ENCODE data around the gene IQCB1.
"Not testable (repeated sequence)": the region's sequence is repeated elsewhere in the genome, so short reads cannot be mapped to it uniquely, and the experiment has no call there.

IQCB1 gene

DNA sequence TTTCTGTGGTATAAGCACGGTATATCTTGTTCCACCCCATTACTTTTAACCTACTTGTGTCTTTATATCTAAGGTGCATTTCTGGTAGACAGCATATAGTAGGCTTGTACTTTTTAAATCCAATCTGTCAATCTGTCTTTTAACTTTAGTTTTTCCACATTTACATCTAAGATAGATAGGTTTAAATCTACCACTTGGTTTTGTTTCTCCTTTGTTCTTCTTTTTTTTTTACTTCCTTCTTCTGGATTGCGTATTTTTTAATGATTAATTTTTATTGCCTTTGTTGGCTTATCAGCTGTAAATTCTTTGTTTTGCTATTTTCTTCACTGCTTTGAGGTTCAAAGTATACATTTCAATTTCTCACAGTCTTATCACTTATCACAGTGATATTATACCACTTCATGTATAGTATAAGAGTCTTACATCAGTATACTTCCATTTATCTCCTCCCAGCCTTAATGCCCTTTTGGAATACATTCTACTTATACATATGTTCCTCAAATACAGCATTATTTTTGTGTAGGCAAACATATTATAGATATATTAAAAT, 31.0 kb downstream of the IQCB1 start:
- DNase-seq: no peak

DNA sequence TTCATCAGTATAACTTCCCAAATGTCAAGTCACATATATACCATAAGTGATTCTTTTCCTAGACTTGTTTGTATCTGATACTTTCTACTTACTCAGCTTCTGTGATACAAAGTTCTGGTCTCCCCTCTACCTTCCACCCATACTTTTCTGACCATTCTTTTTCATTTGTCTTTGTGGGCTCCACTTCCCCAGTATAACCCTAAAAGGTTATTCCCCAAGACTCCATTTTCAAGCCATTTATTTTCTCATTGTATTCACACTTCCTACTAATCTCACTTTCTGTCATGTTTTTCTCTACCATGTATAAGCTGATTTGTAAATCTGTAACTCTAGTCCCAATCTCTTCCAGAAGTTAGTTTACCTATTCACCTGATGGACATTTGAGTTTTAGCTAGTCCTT, 34.0 kb downstream of the IQCB1 start:
- DNase-seq: no peak

DNA sequence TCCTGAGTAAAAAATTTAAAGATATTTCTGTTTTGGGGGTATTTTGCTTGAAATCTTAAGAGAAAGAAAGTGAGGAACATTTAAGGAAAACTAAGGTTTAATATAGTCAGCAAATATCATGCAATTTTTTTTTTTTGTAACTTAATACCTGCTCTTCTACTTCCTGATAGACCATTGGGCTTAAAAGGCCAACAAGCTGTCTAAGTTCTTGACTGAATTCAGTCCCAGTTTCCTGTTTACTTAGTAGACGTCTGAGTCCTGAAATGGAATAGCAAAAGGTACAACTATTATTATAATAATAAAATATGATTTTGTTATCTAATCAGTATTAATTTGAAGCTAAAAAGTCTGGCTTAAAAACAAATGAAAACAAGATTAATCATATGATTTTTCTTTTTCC, 37.9 kb downstream of the IQCB1 start:
- DNase-seq: no peak

DNA sequence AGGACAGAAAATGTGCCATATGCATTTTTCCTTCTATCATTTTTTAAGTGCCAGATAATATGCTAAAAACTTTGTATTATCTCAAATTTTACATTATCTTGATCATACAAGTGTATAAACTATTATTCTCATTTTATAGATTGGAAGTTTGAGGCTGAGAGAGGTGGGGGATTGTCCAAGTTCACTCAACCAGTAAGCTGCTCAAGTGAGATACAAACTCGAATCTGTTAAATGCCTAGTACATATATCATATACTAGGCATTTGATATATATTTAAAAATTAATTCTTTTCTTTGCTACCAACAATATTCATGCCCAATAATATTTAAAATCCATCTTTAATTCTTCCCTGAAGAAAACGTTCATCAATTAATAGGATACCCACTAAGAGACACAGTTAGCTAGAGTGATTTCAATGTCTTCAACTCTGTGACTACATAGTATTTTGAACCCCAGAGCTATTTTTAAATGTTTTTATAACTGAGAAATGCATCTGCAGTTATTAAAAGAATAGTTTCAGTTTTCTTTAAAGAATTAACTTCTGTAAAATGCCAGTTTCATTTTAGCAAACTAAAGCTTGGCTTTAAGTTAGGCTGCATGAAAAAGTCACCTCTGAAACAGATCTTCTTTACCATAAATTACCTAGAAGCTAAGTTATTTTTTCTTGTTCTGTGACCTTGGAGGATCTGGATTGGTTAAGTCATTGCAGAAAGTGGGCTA, 40.4 kb downstream of the IQCB1 start:
- no peak for DNase-seq

DNA sequence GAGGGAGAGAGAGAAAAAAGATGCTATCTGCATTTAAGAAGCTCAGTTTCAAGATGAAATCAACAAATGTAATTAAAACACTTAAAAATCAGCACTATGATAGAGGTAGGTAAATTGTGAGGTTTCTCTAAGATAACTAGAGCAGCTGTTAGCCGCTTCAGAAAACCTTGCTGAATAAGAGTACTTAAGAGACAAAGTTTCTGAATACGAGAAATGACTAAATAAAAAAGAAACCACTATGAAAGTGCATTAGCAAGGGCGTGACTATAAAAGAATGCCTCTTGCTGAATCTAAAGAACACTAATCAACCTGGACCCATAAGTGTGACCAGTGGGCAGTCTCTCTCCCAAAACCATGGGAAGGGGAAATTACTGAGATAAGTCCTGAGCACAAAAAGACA, 41.8 kb downstream of the IQCB1 start:
- DNase-seq: no peak

DNA sequence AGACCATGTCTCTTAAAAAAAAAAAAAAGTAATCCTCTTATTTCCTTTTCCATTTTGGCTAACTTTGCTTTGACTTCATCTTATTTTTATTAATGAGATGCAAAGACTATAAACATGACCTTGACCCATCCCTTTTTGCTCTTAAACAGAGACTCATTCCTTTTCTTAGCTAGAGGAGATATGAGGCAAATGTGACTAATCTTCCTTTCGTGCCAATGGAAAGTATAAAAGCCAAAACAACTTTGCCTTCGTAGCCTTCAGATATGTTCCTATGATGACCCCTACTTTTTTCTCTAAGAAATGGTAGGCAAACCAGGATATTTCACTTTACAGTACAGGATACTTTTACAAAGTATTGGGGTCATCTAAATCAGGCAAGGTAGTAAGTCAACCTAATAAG, 48.4 kb downstream of the IQCB1 start:
- DNase-seq: no peak

DNA sequence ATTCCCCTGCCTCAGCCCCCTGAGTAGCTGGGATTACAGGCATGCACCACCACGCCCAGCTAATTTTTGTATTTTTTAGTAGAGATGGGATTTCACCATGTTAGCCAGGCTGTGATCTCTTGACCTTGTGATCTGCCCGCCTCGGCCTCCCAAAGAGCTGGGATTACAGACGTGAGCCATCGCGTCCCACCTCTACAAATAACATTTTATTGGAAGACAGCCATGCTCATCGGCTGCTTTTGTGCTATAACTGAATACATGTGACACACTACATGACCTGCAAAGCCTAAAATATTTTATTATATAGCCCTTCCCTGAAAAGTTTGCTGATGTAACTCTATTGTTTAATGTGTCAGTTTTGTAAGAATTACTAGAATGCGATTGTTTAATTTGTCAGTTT, 52.1 kb downstream of the IQCB1 start:
- not testable (repeated sequence) for DNase-seq

DNA sequence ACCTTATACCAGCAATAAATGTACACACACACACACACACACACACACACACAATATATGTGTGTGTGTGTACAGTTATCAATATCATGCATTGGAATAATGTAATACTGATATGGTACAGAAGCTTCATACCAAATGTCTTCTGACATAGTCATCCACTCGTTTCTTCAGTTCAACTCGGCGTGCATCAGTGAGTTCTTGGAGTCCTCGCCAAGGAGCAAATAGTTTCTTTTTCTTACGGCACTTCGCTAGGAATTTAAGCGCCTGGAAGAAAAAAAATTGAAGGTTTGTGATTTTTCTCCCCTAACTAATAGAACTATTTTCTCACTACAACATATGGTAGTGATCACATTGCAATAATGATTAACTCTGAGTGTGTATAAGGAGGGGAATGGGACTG, 53.2 kb downstream of the IQCB1 start:
- DNase-seq: no peak

DNA sequence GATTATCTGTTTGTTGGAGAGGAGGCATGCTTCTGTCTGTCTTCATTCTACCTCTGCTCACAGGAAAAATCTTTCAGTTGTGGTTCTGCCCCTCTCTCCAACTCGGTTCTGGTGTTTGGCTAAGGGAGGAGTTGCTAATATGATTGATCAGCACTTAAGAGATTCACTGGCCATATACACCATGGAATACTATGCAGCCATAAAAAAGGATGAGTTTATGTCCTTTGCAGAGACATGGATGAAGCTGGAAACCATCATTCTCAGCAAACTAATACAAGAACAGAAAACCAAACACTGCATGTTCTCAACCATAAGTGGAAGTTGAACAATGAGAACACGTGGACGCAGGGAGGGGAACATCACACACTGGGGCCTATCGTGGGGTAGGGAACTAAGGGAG, 59.8 kb downstream of the IQCB1 start:
- DNase-seq: not testable (repeated sequence)

DNA sequence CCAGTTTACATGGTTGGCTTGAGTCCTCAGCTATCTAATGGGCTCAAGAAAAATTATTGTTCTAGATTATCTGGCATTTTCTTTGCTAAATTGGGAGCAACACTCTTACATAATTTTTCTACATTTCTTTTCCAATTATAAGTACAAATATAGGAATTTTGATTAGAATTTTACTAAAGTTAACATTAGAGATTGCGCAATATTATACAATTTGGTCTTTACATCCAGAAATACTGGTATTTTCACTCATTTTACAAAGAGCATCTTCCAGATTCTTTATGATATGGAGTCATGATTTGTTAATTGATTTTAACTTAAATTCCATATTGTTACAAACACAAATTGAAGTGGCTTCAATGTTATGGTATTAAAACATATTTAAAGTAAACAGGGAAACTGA, 65.6 kb downstream of the IQCB1 start:
- no peak for DNase-seq

DNA sequence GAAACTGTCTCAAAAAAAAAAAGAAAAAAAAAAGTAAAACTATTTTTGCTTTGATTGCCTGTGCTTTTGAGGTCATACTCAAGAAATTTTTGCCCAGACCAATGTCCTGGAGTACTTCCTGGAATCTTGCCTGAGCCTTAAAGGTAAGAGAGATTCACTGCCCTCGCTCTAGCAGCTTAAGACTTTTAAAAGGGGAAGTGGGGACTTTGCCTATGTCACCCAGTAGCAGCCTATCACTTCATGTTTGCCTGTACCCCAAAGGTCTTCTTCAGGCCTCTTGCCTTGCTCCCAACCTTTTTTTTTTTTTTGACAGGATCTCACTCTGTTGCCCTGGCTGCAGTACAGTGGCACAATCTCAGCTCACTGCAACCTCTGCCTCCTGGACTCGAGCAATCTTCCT, 66.4 kb downstream of the IQCB1 start:
- peak; percentile 35 for DNase-seq

DNA sequence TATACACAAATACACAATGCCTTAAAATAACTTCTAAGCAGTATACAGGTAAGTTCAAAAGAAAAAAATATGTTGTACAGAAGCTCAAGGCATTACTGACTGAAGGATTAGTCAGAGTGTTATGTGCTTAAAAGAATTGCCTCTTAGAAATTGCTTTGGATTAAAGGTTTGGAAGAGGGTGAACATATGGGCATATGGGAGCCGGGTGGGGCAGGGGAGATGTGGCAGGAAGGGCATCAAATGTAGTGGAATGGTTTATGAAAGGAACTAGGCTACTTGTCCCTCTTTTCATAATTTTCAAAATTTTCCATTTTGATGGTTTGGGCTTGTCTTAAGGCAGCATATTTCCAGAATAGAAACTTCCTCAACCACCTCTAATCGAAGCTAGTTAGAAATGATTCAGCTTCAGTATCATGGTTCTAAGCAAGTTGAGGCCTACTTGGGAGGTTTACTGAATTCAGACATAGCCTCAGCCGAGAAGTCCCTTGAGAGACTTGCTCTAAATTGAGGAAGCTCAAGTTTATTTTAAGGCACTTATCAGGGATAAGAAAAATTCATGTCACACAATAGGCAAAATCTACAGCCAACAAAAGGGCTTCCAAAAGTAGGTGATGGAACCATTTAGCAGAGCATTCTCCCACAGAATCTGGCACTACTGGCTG, 75.2 kb downstream of the IQCB1 start:
- DNase-seq: no peak

DNA sequence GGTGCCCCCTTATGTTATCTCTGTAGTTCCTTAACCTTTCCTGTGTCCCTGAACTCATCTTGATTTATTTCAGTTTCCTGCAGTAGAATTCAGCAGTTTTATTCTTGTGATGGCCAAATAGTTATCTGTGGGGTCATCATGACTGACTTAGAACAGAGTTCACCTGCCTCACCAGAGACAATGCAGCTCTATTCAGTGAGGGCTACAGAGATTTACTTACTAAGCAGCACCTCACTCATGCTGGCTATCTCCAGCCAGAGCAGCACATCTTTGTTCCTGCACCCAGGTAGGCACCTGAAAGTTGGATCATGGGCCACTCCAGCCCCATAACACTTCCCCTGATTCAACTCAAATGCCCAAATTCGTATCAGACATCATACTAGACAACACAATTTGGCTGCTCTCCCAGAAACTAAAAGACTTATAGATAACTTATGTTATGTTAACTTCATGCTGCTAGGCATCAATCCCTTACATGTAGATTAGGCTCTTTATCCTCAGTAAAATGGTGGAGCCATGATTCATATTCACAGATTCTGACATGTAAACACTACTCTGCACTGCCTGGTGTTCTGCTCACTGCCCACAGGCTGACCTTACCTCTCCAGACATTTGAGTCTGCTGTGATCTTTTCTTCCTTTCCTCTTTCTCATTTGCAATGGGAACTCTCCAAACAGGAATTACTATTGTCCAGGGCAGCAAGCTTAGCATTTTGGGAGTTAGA, 76.0 kb downstream of the IQCB1 start:
- peak; percentile 21 for DNase-seq

DNA sequence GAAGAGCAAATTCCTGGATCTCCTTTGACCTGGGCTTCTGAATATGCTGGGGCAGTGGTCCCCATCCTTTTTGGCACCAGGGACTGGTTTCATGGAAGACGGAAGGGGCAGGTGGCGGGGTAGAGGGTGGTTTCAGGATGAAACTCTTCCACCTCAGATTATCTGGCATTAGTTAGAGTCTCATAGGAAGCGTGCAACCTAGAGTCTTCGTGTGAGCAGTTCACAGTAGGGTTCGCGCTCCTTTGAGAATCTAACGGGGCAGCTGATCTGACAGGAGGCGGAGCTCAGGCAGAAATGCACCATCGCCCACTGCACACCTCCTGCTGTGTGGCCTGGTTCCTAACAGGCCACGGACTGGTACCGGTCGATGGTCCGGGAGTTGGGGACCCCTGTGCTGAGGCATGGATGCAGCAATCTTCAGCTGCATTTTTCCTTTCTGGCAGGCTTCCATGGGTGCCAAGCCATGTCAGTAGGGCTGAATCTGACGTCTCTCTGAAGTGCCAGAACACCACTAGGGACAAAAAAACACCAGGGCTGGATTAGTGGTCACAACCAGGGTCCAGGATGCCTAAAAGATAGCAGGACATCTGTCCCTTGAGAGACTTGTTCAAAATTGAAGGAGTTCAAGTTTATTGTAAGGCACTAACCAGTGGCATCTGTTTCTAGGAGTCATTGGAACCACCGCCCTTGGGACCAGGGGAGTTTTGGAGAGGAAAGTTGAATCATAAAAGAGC, 76.9 kb downstream of the IQCB1 start:
- no peak for DNase-seq

DNA sequence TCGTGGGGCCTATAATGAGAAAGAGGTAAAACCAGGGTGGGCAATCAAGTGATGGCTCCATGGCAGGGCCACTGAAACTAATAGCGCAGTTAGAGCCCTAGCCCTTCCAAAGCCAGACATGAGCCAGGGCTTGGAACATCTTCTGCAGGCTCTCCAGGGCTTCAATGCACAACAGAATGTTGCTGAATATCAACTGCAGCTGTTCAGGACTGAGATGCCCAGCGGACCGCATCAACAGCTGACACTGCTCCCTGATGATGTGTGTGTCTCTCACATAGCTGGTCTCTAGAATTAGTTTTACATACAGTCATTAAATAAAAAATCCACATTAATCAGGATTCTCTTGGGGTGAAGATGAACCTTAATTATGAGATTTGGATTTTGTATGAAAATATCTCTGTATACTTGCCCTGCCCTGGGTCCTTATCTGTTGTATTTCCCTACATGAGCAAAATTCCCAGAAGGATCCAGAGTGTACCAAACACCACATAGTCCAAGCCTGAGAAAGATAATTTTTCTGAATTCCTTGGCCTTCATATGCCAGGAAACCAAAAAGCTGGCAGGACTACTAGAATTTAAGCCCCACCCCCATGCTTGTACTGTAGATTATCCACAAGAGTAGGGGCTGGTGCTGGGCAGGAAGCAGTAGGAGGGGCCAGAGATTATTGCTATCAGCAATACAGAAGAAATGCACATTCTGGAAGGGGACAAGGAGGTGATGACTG, 77.6 kb downstream of the IQCB1 start:
- DNase-seq: peak; percentile 75

DNA sequence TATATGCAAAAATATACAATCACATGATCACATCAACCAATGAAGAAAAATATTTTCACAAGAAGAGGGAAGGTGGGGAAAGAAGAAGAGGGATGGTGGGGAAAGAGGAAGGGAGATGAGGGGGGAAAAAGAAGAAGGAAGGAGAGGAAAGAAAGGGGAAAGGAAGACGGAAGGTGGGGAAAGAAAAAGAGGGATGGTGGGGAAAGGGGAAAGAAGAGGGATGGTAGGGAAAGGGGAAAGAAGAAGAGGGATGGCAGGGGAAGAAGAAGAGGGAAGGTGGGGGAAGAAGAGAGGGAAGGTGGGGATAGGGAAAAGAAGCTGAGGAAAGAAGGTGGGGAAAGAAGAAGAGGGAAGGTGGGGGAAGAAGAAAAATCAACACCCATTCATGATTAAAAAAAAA, 82.1 kb downstream of the IQCB1 start:
- no peak for DNase-seq

DNA sequence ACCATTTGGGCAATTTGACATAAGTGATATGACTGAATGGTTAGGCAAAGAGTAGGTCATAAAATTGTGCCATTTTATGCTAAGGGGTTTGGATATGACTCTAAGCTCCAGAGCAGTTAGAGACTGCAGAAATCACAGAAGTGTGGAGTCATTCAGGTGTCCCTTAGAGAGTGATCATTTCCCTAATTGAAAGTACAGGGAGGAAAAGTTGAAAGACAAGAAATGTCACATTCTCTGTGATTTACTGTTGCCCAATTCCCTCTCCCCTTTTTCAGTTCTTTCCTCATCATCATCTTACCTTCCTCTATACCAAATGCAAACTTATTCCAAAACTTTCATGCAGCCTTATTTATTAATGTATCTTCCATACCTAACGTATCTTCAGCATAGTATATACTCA, 82.6 kb downstream of the IQCB1 start:
- DNase-seq: no peak

DNA sequence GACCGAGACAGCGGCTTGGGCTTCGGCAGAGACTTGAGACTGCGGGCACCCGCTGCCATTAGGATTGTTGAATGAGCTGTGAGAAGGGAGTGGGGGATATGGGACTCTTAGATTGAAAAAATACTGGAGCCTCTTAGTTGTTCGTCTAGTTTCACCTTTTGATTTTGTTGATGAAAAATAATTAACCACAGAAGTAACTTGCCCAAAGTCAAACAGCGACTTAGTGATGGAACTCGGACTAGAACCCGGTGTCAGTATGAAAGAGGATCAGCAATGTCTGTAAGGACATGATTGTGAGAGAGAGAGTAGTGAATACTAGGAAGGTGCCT, 84.8 kb downstream of the IQCB1 start:
- DNase-seq: no peak

DNA sequence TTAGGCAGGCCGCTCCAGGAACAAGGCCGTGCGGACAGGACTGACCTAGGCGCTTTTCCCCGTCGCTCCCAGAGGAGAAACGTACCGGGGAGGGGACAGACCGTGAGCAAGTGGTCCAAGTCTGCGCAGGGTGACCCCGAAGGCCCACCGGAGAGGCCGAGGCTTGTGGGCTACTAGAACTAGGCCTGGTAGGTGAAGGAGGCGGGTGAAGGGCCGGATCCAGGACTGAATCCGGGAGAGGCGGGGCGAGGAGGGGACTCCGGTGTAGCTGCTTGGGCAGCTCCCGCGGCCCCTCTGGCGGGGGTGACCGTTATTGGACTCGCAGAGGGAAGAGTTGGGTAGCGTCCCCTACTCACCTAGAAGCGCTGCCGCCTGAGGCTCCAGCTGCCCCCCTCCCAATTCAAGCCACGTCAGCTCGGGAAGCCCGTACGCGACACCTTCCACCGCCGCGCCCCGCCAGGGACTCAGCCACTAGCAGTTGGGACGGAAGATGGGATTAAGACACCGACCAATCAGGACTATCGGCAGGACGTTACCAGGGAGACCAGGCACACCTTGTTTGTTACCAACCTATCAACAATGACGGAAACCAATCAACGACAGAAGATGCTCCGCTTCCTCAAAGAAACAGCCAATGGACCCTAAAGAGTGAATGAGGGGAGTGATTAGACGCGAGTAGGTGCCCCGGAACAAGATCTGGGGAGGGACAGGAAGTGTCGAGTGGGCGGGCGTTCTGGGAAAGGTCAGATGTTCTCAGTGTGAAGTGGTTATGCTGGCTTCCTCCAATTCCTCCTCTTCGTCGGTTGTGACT, 85.4 kb downstream of the IQCB1 start, which contains the start of gene GOLGB1:
GOLGB1 (minus strand) TSS at position 466 of the 811 bp plus-strand sequence. CDS start 18,770 bp downstream, outside the sequence.
- DNase-seq: peak; percentile 100

DNA sequence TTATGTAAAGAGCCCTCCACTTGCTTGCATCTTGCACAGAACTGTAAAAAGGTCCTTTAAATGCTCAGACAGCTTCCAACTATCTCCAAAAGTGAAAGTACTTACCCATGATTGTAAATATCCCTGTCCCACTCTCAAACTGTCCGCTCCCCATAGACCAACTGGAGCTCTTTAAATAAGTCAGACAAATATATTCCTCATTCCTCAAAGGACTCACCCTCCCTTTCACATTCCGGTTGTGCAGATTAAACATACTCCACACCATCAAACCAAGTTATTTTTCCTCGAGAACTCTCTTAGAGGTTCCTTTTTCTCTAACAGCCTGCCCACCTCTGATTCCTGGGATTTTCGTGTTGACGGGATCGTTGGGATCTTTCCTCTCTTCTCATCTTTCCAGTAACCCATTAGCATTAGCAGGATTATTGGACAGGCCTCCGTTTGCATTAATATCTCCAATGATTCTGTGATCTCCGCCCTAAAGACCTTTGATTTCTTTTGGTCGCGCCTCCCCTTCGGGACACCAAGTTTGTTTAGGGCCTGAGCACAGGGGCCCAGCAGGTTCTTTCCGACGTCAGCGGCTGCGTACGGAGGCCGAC, 86.1 kb downstream of the IQCB1 start:
- peak; percentile 73 for DNase-seq

DNA sequence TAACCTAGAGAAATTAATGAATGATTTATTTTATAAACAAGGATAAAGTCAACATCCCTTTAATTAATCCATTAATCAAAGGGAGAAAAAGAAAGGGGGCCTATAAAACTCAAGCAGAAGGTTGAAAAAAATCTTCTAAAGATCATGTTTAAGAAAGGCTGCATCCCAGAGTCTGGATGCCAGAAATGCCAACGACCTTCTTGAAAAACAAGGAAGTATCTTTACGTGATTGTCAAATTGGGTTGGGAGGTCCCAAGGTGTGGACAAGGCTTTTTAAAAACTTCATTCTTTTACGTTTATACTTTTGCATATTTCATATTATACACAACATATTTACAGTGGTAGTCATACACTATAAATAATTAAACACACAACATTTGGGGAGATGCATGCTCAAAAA, 86.9 kb downstream of the IQCB1 start:
- DNase-seq: no peak
